Cerebellar cortex (tissue), 1 donor: Measurements from ENCODE around the gene FNIP2.

Experiments
- DNase-seq: peaks from one replicate; pipeline ENCODE4 v3.0.0-alpha.2; 2015; ENCODE audit warnings: low spot score

FNIP2 gene

GRCh38 chr4:158762553-158762952 lies 6.3 kb upstream of the FNIP2 start:
- DNase-seq = no peak

GRCh38 chr4:158763462-158763861 lies 5.4 kb upstream of the FNIP2 start:
- DNase-seq = no peak

- no peak for DNase-seq
These were observed 2.3 kb upstream of the FNIP2 start for GRCh38 chr4:158766434-158767044.

- no peak for DNase-seq
These were observed 1.4 kb upstream of the FNIP2 start for GRCh38 chr4:158767451-158767850.

- peak; percentile 44 for DNase-seq
These were observed 522 bp downstream of the FNIP2 start for GRCh38 chr4:158769175-158769921.

GRCh38 chr4:158770671-158771070 lies 1.8 kb downstream of the FNIP2 start:
- DNase-seq = no peak

- DNase-seq = no peak
These were observed 3.0 kb downstream of the FNIP2 start for GRCh38 chr4:158771776-158772175.

- no peak for DNase-seq
These were observed 6.3 kb downstream of the FNIP2 start for GRCh38 chr4:158775091-158775651.

- no peak for DNase-seq
These were observed 7.3 kb downstream of the FNIP2 start for GRCh38 chr4:158776106-158776505.

GRCh38 chr4:158777423-158778155 lies 8.8 kb downstream of the FNIP2 start:
- DNase-seq = no peak

- DNase-seq = no peak
These were observed 9.4 kb downstream of the FNIP2 start for GRCh38 chr4:158778156-158778711.

GRCh38 chr4:158778712-158779111 lies 9.9 kb downstream of the FNIP2 start:
- DNase-seq = no peak

- peak; percentile 51 for DNase-seq
These were observed 13.1 kb downstream of the FNIP2 start for GRCh38 chr4:158781963-158782362.

- peak; percentile 62 for DNase-seq
These were observed 13.9 kb downstream of the FNIP2 start for GRCh38 chr4:158782551-158783360.

GRCh38 chr4:158783785-158784184 lies 15.0 kb downstream of the FNIP2 start:
- no peak for DNase-seq

- no peak for DNase-seq
These were observed 16.9 kb downstream of the FNIP2 start for GRCh38 chr4:158785718-158786117.

GRCh38 chr4:158786121-158786601 lies 17.3 kb downstream of the FNIP2 start:
- peak; percentile 60 for DNase-seq

- DNase-seq = no peak
These were observed 18.1 kb downstream of the FNIP2 start for GRCh38 chr4:158786955-158787354.

- no peak for DNase-seq
These were observed 19.1 kb downstream of the FNIP2 start for GRCh38 chr4:158787709-158788475.

- DNase-seq = no peak
These were observed 19.7 kb downstream of the FNIP2 start for GRCh38 chr4:158788516-158788915.

GRCh38 chr4:158789853-158790252 lies 21.0 kb downstream of the FNIP2 start:
- no peak for DNase-seq
